Breast epithelium (tissue), 3 donors: ENCODE results near the gene ADAM11.

Experiments used
- POLR2A ChIP-seq: fragments of 450-650 bp; IDR thresholded peaks from one replicate; pipeline ENCODE4 v1.6.1; 2016; ENCODE audit warnings: antibody characterized with exemption, mild to moderate bottlenecking, moderate library complexity
- TF ChIP-seq, protein P1 (sequence below), 3 donors: fragments of 450-650 bp; IDR thresholded peaks; one replicate each; pipeline ENCODE4 v1.5.1; 2016 to 2017; ENCODE audit warnings: antibody characterized with exemption in 3 of 3, mild to moderate bottlenecking in 3 of 3, moderate library complexity in 3 of 3

DNA sequence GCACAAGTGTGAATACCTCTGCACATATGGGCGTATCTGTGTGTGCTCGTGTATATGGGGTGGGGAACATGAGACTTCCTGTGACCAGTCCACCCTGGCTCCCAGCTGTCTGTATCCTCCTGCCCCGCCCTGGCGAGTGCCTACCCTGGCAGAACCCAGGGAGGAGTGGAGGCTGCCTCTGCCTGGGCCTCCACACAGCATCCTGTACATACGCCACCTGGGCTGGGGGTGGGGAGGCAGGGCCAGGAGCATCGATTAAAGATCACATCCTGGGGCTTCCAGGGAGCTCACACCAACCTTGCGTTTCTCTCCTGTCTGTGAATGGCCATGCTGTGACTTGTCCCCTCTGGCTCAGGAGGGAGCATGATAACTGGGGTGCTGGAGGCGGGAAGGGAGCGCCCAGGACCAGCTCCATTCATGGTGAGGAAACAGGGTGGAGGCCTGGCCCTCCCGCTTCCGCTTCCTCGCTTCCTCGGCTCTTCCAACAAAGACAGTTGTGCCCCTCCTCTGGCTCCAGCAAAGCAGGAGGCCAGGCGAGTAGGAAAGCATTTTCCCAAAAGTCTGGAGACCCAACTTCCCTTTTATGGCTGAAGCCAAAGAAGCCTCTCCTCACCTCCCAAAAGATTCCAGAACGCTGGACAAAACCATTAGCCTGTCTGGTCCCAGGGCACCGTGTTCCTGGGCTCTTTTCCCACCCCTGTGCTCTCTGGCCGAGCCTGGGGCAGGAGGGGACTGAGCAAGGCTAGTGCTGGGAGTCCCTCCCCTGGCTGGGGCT lies 22.9 kb downstream of the ADAM11 start:
- TF ChIP-seq, protein P1, sequence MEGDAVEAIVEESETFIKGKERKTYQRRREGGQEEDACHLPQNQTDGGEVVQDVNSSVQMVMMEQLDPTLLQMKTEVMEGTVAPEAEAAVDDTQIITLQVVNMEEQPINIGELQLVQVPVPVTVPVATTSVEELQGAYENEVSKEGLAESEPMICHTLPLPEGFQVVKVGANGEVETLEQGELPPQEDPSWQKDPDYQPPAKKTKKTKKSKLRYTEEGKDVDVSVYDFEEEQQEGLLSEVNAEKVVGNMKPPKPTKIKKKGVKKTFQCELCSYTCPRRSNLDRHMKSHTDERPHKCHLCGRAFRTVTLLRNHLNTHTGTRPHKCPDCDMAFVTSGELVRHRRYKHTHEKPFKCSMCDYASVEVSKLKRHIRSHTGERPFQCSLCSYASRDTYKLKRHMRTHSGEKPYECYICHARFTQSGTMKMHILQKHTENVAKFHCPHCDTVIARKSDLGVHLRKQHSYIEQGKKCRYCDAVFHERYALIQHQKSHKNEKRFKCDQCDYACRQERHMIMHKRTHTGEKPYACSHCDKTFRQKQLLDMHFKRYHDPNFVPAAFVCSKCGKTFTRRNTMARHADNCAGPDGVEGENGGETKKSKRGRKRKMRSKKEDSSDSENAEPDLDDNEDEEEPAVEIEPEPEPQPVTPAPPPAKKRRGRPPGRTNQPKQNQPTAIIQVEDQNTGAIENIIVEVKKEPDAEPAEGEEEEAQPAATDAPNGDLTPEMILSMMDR (IDR thresholded peaks at IDR 0.05): no peak
- TF ChIP-seq POLR2A: no peak
